RKO (cell line): ENCODE results near the gene MUC12.
"Not testable (repeated sequence)": the region's sequence is repeated elsewhere in the genome, so short reads cannot be mapped to it uniquely, and the experiment has no call there.

Source experiments
- DNase-seq: peaks from one replicate; pipeline ENCODE4 v3.0.0-alpha.2; 2016; ENCODE audit warnings: low spot score

Gene MUC12

DNA sequence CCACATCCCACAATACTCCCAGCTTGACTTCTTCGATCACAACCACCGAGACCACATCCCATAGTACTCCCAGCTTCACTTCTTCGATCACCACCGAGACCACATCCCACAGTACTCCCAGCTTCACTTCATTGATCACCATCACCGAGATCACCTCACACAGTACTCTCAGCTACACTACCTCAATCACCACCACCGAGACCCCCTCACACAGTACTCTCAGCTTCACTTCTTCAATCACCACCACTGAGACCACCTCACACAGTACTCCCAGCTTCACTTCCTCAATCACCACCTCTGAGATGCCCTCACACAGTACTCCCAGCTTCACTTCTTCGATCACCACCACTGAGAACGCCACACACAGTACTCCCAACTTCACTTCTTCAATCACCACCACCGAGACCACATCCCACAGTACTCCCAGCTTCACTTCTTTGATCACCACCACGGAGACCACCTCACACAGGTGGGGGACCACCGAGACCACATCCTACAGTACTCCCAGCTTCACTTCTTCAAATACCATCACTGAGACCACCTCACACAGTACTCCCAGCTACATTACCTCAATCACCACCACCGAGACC is 11.4 kb upstream of the MUC12 start:
- DNase-seq = no peak

DNA sequence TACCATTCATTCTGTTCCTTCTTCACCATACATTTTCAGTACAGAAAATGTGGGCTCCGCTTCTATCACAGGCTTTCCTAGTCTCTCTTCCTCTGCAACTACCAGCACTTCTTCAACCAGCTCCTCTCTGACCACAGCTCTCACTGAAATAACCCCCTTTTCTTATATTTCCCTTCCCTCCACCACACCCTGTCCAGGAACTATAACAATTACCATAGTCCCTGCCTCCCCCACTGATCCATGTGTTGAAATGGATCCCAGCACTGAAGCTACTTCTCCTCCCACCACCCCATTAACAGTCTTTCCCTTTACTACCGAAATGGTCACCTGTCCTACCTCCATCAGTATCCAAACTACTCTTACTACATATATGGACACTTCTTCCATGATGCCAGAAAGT is 9.5 kb upstream of the MUC12 start:
- no peak for DNase-seq

DNA sequence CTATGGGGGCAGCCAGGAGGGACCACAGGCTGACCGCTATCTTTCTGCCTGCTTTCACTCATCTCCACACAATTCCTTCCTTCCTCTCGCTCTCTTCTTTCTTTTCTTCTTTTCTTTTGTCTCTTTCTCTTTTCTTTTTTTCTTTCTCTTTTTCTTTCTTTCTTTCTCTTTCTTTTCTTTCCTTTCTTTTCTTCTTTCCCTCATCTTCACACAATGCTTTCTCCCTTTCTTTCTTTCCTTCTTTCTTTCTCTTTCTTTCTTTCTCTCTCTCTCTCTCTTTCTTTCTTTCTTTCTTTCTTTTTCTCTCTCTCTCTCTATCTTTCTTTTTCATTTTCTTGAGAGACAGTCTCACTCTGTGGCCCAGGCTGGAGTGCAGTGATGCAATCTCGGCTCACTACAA is 6.8 kb upstream of the MUC12 start:
- no peak for DNase-seq

DNA sequence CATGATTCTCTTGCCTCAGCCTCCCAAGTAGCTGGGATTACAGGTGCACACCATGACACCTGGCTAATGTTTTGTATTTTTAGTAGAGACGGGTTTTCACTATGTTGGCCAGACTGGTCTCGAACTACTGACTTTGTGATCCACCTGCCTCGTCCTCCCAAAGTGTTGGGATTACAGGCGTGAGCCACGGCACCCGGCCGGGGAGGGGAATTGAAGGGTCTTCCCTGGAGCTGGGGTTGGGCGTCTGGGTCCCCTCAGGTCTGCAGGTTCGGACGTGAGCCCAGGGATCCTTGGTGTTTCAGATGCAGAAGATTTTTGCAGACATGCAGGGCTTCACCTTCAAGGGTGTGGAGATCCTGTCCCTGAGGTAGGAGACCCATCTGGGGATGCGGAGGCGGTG is 6.0 kb upstream of the MUC12 start:
- DNase-seq = no peak

DNA sequence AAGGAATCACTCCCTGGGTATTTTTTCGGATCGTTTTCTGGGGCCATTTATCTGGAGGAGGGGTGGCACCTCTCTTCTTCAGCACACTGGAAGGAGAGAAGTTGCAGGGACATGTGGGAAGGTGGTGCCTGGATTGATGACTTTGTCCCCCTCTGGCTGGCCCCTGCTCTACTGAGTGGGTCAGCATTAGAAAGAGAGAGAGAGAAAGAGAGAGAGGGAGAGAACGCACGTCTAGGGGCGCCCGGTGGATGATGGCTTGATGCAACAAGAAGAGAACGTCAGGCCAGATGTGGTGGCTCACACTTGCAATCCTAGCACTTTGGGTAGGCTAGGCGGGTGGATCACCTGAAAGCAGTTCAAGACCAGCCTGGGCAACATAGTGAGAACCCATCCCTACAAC is 5.5 kb upstream of the MUC12 start:
- DNase-seq = no peak

DNA sequence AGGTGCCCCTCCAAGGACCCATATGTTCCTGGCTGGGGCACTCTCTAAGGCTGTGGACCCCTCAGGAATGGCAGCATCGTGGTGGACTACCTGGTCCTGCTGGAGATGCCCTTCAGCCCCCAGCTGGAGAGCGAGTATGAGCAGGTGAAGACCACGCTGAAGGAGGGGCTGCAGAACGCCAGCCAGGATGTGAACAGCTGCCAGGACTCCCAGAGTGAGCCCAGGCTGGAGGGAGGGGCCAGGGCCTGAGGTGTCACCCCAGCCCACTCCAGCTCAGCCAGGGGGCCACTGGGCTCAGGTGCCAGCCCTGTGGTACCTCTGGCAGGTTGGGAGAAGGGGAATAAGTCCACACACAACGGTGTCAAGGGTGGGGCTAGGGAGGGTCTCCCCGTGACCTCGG is 4.7 kb upstream of the MUC12 start:
- DNase-seq = no peak

DNA sequence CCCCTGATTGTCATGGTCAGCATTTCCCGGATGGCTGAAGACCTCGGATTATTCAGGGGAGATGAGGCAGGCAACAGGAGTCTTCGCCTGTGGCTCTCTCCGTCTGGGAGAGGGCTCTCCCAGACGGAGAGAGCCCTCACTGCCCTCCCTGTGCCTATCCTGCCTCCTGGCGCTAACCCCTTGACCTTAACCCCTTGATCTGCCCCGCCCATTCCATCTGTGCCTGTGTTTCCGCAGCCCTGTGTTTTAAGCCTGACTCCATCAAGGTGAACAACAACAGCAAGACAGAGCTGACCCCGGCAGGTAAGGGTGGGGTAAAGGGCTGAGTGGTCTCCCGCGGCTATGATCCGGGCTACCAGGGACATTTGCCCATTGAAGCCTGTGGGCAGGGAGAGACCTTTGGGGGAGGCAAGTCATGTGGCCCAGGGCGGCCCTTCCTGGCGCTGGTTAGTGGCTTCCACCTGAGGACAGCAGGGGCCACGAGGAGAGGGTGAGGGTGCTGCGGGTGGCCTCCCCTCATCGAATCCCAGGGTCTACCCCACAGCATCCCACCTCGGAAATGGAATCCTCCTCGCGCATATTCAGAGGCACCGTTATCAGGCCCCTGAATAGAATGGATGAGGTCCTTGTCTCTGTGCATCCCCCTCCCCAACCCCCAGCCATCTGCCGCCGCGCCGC is 4.2 kb upstream of the MUC12 start:
- no peak for DNase-seq

DNA sequence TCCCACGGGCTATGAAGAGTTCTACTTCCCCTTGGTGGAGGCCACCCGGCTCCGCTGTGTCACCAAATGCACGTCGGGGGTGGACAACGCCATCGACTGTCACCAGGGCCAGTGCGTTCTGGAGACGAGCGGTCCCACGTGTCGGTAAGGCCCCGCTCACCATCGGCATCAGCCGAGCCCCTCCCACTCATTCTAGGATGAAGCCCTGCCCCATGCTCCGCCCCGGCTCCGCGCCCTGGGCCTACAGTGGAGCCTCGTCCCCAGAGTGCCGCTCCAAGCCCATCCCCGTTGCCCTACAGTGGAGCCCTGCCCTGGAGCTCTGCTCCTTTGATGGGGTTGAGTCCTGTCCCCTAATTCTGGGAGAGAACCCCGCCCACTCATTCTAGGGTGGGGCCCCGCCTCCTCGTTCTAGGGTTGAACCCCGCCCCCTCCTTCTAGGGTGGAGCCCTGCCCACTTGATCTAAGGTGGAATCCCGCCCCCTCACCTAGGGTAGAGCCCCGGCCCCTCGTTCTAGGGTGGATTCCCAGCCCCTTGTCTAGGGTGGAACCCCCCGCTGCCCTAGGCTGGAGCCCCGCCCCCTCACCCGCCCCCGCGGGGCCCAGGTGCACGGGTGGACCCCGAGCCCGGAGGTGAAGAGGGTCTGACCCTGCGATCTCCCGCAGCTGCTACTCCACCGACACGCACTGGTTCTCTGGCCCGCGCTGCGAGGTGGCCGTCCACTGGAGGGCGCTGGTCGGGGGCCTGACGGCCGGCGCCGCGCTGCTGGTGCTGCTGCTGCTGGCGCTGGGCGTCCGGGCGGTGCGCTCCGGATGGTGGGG is 3.4 kb upstream of the MUC12 start:
- DNase-seq = peak; percentile 89

DNA sequence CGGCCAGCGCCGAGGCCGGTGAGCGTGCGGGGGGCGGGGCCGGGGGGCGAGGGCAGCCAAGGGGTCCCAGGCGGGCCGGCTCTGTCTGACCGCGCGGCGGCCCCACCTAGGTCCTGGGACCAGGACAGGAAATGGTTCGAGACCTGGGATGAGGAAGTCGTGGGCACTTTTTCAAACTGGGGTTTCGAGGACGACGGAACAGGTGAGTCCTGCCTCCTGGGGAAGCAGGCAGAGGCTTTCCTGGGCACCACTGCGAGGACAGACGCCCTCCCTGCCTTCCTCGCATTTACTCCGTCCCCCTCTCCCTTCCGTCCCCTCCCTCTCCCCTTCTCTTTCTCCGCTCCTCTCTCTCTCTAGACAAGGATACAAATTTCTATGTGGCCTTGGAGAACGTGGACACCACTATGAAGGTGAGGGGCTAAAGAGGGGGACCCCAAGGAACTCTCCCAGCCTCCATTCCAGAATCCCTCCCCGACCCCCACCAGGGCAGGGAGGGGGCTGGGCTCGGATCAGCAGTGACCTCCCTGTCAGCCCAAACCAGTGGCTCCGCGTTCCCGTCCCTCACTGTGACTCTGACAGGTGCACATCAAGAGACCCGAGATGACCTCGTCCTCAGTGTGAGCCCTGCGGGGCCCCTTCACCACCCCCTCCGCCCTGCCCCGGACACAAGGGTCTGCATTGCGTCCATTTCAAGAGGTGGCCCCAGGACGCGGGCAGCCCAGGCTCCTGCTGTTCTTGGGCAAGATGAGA is 2.6 kb upstream of the MUC12 start:
- DNase-seq = no peak

DNA sequence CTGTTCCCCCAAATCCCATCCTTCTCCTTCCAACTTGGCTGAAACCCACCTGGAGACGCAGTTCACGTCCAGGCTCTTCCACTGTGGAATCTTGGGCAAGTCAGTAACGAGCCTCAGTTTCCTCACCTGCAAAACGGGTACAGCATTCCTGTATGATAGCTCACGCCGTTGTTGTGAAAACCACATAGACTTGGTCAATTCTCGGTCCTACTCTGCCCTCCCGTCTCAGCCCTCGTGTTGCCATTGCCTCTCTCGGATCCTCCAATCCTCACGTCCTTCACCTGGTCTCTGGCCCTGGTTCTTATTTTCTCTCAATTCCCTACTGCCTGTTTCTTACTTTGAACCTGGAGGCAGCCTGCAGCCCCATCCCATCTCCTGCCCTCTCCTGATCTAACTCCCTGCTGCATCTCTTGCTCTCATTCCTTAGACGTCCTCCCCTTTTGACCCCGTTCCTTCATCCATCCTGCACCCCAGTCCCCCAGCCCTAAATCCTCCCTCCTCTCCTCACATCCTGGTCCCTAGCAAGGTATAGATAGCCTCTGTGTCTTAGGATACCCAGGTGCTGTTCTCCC is 2.0 kb upstream of the MUC12 start:
- DNase-seq = no peak

DNA sequence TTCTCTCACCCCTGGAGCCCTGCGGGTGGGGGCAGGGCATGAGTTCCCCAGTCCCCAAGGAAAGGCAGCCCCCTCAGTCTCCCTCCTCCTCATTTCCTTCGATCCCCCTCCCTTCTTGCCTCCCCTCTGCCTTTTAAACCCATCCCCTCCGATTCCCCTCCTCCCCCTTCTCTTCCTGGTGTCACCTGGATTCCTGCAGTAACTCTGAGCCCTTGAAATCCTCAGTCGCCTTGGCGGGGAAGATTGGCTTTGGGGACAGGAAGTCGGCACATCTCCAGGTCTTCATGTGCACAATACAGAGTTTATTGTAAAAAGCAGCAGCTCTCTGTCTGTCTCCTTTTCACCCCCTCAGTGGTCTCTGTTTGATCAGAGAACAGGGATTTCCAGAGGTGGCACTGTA is 1.3 kb upstream of the MUC12 start:
- no peak for DNase-seq

DNA sequence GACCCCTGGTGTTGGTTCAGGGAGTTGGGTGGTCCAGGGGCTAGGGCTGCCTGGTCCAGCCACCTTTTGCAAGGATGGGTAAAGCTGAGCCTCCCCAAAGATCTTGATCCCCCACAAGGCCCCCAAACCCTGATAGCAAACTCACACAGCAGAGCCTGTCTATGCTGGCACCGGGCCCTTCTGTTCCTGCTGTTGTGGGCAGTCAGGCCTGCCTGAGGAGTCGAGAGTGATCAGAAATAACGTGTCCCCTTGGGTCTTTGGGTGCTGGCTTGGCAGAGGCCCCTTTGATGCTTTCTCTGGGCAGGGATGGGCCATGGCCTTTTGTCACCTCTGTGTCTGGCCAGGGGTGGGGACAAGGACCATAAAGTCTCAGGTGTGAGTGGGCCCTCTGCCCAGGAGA is 715 bp upstream of the MUC12 start:
- no peak for DNase-seq

DNA sequence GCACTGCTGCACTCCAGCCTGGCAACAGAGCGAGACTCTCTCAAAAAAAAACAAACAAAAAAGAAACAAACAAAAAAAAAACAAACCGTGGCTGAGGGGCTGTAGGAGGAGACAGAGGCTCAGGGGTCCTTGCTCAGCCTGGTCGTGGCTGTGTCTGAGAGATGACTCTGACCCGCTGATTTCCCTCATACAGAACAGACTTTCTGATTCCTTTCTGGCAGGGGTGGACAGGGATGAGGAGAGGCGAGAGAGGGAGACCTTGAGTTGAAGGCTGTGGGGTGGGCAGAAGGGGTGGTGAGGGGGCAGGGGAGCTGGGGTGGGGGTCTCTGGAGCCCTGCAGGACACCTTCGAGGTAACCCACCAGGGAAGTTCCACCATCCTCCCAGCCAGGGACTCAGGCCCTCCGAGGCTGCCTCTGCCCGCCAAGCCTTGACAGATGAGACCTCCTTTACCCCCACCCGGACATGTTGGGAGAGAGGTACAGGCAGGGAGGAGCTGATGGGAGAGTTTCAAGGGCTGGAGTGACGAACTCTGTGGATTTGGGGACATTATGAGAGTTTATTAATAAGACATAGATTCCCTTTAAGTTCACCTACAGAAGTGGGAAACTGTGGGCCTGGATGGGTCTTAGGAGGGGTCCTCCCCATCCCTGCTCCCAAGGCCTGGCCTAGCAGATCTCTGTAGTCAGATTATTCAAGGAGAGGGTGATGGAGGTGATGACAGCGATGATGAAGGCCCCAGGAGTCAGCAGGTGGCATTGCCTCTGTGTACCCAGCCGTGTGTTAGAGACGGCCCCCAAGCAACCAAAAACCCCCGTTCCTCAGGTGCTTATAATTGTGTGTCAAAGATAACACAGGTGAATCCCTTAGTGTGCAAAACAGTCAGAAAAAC is 2.0 kb downstream of the MUC12 start:
- no peak for DNase-seq

DNA sequence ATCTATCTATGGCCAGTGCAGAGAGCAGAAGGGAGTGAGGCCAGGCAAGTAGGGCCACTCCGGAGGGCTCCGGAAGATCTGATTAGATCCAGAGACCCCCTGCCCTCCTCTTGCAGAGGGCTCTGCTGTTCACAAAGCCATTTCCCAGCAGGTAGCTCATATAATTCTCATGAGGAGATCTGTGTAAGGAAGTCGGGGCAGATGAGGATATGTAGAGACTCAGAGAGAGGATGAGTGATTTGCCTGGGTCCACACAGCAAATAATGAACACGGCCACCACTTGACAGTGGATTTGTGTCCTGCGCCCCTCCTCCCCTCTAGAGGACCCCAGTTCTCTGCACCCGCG is 2.6 kb downstream of the MUC12 start:
- DNase-seq = no peak

DNA sequence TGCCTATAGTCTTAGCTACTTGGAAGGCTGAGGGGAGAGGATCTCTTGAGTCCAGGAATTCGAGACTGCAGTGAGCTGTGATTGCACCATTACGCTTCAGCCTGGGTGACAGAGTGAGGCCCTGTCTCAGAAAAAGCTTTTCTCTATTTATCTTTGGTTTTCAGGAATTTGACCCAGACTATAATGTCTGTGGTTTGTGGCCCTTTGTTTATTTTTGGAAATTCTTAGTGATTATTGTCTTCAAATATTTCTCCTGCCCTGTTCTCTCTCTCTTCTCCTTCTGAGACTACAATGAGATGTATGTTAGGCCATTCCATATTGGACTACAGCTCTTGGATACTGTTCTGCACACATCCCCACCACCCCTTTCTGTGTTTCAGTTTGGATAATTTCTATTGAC is 4.7 kb downstream of the MUC12 start:
- no peak for DNase-seq

DNA sequence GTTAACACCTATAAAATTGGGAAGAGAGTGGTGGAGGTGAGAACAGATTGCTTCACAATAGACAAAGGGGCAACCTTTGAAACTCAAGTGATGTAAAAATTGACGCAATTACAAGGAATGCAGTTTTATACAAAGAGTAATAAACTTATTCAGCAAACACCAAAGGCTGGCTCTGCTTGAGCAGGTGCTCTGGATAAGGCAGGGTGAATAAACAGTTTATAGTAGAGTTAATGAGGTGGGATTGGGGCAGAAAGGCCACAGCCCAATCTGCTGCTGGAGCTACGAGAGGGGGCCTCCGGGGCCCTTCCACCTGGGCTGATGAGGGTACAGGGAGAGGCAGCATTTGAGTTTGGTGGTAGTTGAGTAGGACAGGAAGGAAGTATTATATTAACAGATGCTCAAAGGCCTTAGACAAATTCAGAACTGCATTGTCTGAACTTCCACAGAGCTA is 6.0 kb downstream of the MUC12 start:
- DNase-seq = no peak

DNA sequence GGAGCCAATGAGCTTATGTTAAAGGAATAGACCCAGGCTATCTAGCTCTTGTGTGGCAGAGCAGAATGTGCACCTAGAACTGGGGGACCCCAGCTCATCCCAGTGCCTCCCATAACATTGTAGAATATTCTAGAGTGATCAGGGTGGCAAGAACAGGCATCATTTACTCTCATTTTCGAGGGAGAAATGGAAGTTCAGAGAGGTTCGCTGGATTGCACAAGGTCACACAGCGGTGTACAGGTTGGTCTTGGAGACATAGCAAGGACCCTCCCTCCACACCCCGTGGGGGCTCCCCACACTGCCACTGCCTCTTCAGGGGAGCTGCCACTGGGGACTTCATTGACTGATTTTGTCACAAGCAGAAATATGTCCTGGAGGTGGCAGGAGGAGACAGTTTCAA is 8.9 kb downstream of the MUC12 start:
- no peak for DNase-seq

DNA sequence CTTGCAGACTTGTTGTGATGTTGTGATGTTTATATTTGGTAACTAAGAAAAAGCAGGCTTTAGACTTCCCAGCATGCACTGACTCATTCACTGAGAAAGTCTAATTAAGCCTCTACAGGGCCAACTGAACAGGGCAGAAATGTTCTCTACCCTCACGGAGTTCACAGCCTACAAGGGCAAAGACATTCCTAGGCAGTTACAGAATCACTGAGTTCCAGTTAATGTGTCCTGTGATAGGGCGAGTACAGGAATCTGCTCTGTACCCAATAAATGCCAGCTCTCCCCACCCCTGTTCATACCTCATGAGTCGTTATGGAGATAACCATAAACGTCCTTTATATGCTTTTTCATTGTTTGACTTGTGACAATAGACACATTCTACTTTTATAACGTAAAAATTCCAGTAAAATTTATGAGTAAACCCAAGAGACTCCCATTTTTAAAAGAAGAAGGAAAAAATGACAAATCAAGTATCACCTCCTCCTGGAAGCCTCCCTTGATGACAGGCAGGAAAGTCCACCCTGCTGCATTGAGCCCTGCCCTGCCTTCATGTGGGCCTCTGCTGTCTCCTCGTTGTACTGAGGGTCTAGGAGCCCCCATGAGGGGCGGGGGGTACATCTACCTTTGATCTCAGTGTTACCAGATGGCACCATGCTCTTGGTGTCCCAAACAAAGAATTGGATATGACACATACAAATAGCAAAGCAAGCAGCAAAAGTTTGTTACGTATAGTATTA is 14.3 kb downstream of the MUC12 start:
- DNase-seq = peak; percentile 55

DNA sequence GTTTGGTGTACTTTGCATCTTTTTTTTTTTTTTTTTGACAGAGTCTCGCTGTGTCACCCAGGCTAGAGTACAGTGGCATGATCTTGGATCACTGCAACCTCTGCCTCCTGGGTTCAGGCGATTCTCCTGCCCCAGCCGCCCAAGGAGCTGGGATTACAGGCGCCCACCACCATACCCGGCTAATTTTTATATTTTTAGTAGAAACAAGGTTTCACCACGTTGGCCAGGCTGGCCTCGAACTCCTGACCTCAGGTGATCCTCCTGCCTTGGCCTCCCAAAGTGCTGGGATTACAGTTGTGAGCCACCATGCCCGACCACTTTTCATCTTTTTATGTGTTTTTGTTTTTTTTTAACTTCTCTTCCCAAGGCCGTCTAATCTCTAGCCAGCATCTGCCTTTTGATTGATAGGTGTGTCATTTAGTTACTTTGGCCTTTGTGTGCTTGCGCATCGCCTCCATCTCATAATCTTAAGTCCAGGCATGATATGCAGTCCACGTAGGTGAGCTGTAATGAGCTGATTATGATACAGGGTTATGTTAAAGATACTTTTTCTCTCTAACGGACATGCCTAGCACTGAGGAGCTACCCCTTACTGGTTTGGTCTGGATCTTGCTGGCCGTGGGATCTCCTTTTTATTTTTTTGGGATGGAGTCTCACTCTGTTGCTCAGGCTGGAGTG is 15.0 kb downstream of the MUC12 start:
- DNase-seq = not testable (repeated sequence)
